Erythroblast (primary cell): ENCODE results near the gene SLC35F2.

ENCODE experiments used
- GATA1 ChIP-seq: IDR thresholded peaks from 2 replicates; pipeline ENCODE4 v1.6.1; 2011; ENCODE audit warnings: low read depth, mild to moderate bottlenecking, control low read depth, low read length, moderate library complexity
- POLR2A ChIP-seq: IDR thresholded peaks from 2 replicates; pipeline ENCODE4 v1.6.1; 2011; ENCODE audit warnings: mild to moderate bottlenecking, low read length

- TF ChIP-seq POLR2A (no peak), GATA1 (no peak)
These were observed 117.4 kb downstream of the SLC35F2 start for GRCh38 chr11:107741044-107741823.
